Peyer's patch (tissue), 4 donors: Measurements from ENCODE around the gene LINGO1. TPM values are rescaled to one million over a fixed set of nuclear protein-coding genes. Genes with fewer than 3 reads are reported as not detected.

Experiments
- DNase-seq, 3 donors: peaks; one replicate each; pipeline ENCODE4 v3.0.0-alpha.2; 2017 to 2019
- H3K27ac ChIP-seq, 4 donors: fragments of 200-600 bp; sonication (generic); one replicate each; pipeline ENCODE4 v1.5.1; 2016 to 2019
- H3K27me3 ChIP-seq, 2 donors: fragments of 200-600 bp; sonication (generic); one replicate each; pipeline ENCODE4 v1.5.1; 2019
- H3K36me3 ChIP-seq, 3 donors: fragments of 200-600 bp; sonication (generic); one replicate each; pipeline ENCODE4 v1.5.1; 2016 to 2019
- H3K4me1 ChIP-seq, 4 donors: fragments of 200-600 bp; sonication (generic); one replicate each; pipeline ENCODE4 v1.5.1; 2016 to 2019
- H3K4me3 ChIP-seq, 4 donors: fragments of 200-600 bp; sonication (generic); 1 replicate in 3 of 4; 2 replicates in 1 of 4; pipeline ENCODE4 v1.5.1; 2016 to 2019; ENCODE audit warnings: mild to moderate bottlenecking in 1 of 4
- H3K9me3 ChIP-seq, 4 donors: fragments of 200-600 bp; sonication (generic); one replicate each; pipeline ENCODE4 v1.5.1; 2016 to 2019; ENCODE audit warnings: mild to moderate bottlenecking in 1 of 4
- POLR2A ChIP-seq, 2 donors: fragments of 450-650 bp; IDR thresholded peaks; one replicate each; pipeline ENCODE4 v1.5.1; 2017; ENCODE audit warnings: antibody characterized with exemption in 2 of 2, mild to moderate bottlenecking in 2 of 2, moderate library complexity in 2 of 2
- total RNA-seq, 4 donors: library from RNA; depleted of rRNA; stranded (reverse); fragments of >200 nt; gene quantifications; one replicate each; pipeline ENCODE4 v1.1.0, GENCODE V29; 2016
- TF ChIP-seq, protein P1 (sequence below), 6 experiments: fragments of 450-650 bp in 4 of 6; fragments of 200-600 bp in 2 of 6; sonication (generic) in 1 of 6; IDR thresholded peaks; one replicate each; pipeline ENCODE4 v1.5.1; 2017 to 2019; ENCODE audit warnings: antibody characterized with exemption in 6 of 6, mild to moderate bottlenecking in 3 of 6, moderate library complexity in 1 of 6

LINGO1 gene
- total RNA-seq, 4 donors from 2014 or later = 3.0 TPM; not detected in 3

DNA sequence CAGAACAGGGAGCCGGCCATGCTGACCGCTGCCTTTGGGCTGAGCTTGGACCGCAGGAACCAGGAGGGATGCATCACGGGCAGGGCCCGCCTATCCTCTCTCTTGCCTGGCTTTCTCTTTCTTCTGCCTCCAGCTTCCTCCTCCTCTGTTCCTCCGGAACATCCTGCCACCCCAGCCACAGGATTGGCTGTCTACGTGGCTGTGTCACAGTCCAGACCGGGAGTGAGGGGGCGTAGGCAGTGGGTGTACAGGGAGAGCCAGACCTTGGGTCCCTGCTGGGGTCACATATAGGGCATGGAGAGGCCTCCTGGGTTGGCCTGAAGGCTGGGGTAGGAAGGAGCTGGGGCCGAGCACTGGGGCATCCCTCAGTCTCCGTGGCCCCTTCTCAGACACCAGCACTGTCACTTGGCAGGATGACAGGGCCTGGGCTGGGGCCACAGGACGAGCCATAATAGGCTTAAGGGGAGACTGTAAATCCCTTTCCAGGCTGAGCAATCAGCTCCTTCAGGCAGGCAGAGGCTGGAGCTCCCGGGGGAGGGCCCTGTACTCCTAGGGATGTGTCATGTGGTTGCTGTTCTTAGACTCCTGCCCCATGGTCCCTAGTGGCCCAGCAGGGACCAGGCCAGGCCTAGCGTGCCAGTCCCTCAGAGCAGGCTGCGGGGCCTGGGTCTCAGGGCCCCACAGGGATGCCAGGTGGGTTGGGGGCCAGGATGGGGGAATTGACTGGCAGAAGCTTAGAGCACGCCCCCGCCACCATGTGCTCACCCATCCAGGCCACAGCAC lies 25.4 kb downstream of the LINGO1 start:
- peak overlapping the region in 1 of 4 donors; percentile 17 for H3K27ac ChIP-seq
- no peaks in the 10 kb centered on the region for H3K9me3 ChIP-seq
- H3K4me1 ChIP-seq = no peaks in the 10 kb centered on the region
- TF ChIP-seq POLR2A (IDR thresholded peaks at IDR 0.05) = no peak
- TF ChIP-seq, protein P1, sequence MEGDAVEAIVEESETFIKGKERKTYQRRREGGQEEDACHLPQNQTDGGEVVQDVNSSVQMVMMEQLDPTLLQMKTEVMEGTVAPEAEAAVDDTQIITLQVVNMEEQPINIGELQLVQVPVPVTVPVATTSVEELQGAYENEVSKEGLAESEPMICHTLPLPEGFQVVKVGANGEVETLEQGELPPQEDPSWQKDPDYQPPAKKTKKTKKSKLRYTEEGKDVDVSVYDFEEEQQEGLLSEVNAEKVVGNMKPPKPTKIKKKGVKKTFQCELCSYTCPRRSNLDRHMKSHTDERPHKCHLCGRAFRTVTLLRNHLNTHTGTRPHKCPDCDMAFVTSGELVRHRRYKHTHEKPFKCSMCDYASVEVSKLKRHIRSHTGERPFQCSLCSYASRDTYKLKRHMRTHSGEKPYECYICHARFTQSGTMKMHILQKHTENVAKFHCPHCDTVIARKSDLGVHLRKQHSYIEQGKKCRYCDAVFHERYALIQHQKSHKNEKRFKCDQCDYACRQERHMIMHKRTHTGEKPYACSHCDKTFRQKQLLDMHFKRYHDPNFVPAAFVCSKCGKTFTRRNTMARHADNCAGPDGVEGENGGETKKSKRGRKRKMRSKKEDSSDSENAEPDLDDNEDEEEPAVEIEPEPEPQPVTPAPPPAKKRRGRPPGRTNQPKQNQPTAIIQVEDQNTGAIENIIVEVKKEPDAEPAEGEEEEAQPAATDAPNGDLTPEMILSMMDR (IDR thresholded peaks at IDR 0.05) = no peak
- DNase-seq = no peak
- H3K36me3 ChIP-seq = no peaks in the 10 kb centered on the region
- H3K4me3 ChIP-seq = no peak overlapping the region
- H3K27me3 ChIP-seq = no peaks in the 10 kb centered on the region

GRCh38 chr15:77606142-77607034 lies 26.3 kb downstream of the LINGO1 start:
- no peak overlapping the region for H3K27ac ChIP-seq
- no peaks in the 10 kb centered on the region for H3K36me3 ChIP-seq
- no peak for TF ChIP-seq POLR2A (IDR thresholded peaks at IDR 0.05)
- TF ChIP-seq, protein P1 (IDR thresholded peaks at IDR 0.05) = no peak

DNA sequence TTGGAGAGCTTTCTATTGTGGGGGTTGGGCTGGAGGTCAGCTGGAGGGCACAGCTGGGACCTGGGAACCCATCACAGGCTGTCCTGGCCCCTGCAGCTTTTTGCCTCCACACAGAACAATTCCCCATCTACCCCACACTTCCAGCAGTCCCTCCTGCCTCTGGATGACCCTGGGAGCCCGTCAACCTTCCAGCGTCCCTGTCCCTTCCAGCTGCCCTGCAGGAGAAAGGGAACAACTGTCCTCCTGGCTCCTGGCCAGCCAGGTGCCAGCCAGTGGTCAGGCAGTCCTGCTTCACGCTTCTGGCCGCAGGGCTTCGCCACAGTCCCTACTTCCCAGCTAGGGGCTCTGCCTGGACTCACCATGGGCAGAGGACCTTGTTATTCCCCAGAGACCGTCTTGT lies 27.2 kb downstream of the LINGO1 start:
- Histone ChIP-seq H3K36me3 (no peaks in the 10 kb centered on the region), H3K4me1 (no peaks in the 10 kb centered on the region), H3K27ac (no peak overlapping the region), H3K9me3 (no peaks in the 10 kb centered on the region), H3K27me3 (no peaks in the 10 kb centered on the region), H3K4me3 (no peak overlapping the region)
- TF ChIP-seq, protein P1 (IDR thresholded peaks at IDR 0.05) = no peak
- TF ChIP-seq POLR2A (IDR thresholded peaks at IDR 0.05) = no peak
- DNase-seq = no peak

More at GRCh38 chr15:77606142-77607034, 26.3 kb downstream of the LINGO1 start:
- no peak for DNase-seq
- Histone ChIP-seq H3K9me3 (no peaks in the 10 kb centered on the region), H3K27me3 (no peaks in the 10 kb centered on the region), H3K4me3 (no peak overlapping the region), H3K4me1 (no peaks in the 10 kb centered on the region)

GRCh38 chr15:77604973-77605372 lies 27.7 kb downstream of the LINGO1 start:
- TF ChIP-seq, protein P1 (IDR thresholded peaks at IDR 0.05) = no peak
- no peak for TF ChIP-seq POLR2A (IDR thresholded peaks at IDR 0.05)
- no peaks in the 10 kb centered on the region for H3K36me3 ChIP-seq
- H3K4me3 ChIP-seq = no peak overlapping the region

GRCh38 chr15:77603611-77604336 lies 28.9 kb downstream of the LINGO1 start:
- H3K27ac ChIP-seq = no peak overlapping the region
- no peak for TF ChIP-seq POLR2A (IDR thresholded peaks at IDR 0.05)
- TF ChIP-seq, protein P1 (IDR thresholded peaks at IDR 0.05) = no peak
- no peaks in the 10 kb centered on the region for H3K27me3 ChIP-seq
- H3K9me3 ChIP-seq = no peaks in the 10 kb centered on the region
- H3K4me1 ChIP-seq = no peaks in the 10 kb centered on the region
- H3K36me3 ChIP-seq = no peaks in the 10 kb centered on the region
- no peak for DNase-seq
- no peak overlapping the region for H3K4me3 ChIP-seq

More at GRCh38 chr15:77604973-77605372, 27.7 kb downstream of the LINGO1 start:
- Histone ChIP-seq H3K27ac (no peak overlapping the region), H3K27me3 (no peaks in the 10 kb centered on the region), H3K4me1 (no peaks in the 10 kb centered on the region), H3K9me3 (no peaks in the 10 kb centered on the region)
- no peak for DNase-seq
